Measurements from ENCODE around the gene NR2E1.

DNA sequence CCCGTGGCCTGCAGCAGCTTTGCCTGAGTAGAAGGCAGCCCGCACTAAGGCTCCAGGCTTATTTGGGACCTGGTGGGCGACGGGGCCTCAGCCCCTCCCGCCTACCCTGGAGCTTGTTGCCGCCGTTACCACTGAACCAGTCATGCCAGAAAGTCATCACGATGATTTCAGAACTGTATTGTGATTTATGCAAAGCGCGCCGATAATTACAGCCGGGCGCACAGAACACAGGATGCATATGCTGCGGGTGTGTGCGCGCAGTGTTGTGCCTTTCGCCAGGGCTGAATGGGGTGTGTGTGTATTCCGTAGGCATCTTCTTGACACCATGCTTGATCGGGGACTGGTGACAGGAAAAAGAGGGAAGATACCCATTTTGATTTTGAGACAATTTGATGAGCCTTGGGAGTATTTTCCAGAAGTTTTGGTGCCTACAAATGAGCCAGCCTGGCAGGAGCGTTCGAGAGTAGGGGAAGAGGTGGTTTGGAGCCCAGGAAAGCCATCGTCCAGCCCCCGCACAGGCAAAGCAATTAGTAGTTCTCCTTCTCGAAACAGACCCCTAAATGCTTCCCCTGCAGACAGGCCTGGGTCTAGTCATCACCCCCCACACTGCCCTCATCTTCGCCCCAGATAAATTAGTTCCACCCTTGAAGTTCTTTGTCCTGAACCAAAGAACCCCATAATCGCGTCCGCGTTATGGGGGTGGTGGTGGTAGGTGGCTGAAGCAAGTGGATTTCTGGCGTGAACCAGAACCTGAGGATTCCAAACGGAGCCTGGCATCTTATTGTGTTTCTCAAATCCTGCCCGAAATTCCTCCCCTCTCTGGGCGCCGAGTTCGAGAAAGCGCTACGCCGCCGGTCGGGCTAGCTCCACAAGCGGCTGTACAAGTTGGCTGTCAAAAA is 1.9 kb upstream of the NR2E1 start:
- TF ChIP-seq, protein P1, sequence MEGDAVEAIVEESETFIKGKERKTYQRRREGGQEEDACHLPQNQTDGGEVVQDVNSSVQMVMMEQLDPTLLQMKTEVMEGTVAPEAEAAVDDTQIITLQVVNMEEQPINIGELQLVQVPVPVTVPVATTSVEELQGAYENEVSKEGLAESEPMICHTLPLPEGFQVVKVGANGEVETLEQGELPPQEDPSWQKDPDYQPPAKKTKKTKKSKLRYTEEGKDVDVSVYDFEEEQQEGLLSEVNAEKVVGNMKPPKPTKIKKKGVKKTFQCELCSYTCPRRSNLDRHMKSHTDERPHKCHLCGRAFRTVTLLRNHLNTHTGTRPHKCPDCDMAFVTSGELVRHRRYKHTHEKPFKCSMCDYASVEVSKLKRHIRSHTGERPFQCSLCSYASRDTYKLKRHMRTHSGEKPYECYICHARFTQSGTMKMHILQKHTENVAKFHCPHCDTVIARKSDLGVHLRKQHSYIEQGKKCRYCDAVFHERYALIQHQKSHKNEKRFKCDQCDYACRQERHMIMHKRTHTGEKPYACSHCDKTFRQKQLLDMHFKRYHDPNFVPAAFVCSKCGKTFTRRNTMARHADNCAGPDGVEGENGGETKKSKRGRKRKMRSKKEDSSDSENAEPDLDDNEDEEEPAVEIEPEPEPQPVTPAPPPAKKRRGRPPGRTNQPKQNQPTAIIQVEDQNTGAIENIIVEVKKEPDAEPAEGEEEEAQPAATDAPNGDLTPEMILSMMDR (IDR thresholded peaks at IDR 0.05) = no peak
- TF ChIP-seq NR1H2 (CRISPR knock-in tag; IDR thresholded peaks at IDR 0.05) (no peak), RELA (CRISPR knock-in tag; IDR thresholded peaks at IDR 0.05; ENCODE audit: borderline replicate concordance) (no peak), IRF1 (CRISPR knock-in tag; IDR thresholded peaks at IDR 0.05) (no peak), FOXK1 (CRISPR knock-in tag; IDR thresholded peaks at IDR 0.05) (no peak), FOXP1 (CRISPR knock-in tag; IDR thresholded peaks at IDR 0.05; ENCODE audit: borderline replicate concordance) (no peak), ESRRA (CRISPR knock-in tag; IDR thresholded peaks at IDR 0.05; ENCODE audit: borderline replicate concordance) (no peak), ATF1 (CRISPR knock-in tag; IDR thresholded peaks at IDR 0.05) (no peak)
- TF ChIP-seq, protein P2, sequence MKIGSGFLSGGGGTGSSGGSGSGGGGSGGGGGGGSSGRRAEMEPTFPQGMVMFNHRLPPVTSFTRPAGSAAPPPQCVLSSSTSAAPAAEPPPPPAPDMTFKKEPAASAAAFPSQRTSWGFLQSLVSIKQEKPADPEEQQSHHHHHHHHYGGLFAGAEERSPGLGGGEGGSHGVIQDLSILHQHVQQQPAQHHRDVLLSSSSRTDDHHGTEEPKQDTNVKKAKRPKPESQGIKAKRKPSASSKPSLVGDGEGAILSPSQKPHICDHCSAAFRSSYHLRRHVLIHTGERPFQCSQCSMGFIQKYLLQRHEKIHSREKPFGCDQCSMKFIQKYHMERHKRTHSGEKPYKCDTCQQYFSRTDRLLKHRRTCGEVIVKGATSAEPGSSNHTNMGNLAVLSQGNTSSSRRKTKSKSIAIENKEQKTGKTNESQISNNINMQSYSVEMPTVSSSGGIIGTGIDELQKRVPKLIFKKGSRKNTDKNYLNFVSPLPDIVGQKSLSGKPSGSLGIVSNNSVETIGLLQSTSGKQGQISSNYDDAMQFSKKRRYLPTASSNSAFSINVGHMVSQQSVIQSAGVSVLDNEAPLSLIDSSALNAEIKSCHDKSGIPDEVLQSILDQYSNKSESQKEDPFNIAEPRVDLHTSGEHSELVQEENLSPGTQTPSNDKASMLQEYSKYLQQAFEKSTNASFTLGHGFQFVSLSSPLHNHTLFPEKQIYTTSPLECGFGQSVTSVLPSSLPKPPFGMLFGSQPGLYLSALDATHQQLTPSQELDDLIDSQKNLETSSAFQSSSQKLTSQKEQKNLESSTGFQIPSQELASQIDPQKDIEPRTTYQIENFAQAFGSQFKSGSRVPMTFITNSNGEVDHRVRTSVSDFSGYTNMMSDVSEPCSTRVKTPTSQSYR (CRISPR knock-in tag; IDR thresholded peaks at IDR 0.05) = no peak
- TF ChIP-seq, protein P3, sequence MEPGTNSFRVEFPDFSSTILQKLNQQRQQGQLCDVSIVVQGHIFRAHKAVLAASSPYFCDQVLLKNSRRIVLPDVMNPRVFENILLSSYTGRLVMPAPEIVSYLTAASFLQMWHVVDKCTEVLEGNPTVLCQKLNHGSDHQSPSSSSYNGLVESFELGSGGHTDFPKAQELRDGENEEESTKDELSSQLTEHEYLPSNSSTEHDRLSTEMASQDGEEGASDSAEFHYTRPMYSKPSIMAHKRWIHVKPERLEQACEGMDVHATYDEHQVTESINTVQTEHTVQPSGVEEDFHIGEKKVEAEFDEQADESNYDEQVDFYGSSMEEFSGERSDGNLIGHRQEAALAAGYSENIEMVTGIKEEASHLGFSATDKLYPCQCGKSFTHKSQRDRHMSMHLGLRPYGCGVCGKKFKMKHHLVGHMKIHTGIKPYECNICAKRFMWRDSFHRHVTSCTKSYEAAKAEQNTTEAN (CRISPR knock-in tag; IDR thresholded peaks at IDR 0.05) = no peak

All from WTC11 (cell line).